GM12892 (cell line): ENCODE data around the gene NRARP.

Experiments used
- POLR2A ChIP-seq: IDR thresholded peaks from 2 replicates; pipeline ENCODE4 v1.6.1; 2011; ENCODE audit warnings: low read depth, low read length, control low read depth
- TAF1 ChIP-seq: IDR thresholded peaks from 2 replicates; pipeline ENCODE4 v1.6.1; 2011; ENCODE audit warnings: low read depth, mild to moderate bottlenecking, control low read depth, low read length, borderline replicate concordance

GRCh38 chr9:137311986-137312851, 10.1 kb upstream of the NRARP start:
- TF ChIP-seq POLR2A, result no peak
- TF ChIP-seq TAF1, result no peak
